Keratinocyte (primary cell): ENCODE data around the gene HDGFL2.

ENCODE experiments used
- CTCF ChIP-seq, 3 experiments: IDR thresholded peaks in 1 of 3; conservative IDR thresholded peaks in 1 of 3; optimal IDR thresholded peaks in 1 of 3; 2 replicates in 2 of 3; 3 replicates in 1 of 3; pipeline versions ENCODE3 to v1.5.1; 2011; ENCODE audit warnings: low read length in 3 of 3, mild to moderate bottlenecking in 3 of 3, moderate library complexity in 2 of 3, control low read depth in 1 of 3, inconsistent platforms in 1 of 3; ENCODE audit not compliant: insufficient read depth in 2 of 3; ENCODE audit errors: extremely low read depth in 1 of 3
- EZH2 ChIP-seq: IDR thresholded peaks from one replicate; pipeline ENCODE4 v1.6.1; 2012; ENCODE audit warnings: inconsistent platforms, mild to moderate bottlenecking, low read length, moderate library complexity

DNA sequence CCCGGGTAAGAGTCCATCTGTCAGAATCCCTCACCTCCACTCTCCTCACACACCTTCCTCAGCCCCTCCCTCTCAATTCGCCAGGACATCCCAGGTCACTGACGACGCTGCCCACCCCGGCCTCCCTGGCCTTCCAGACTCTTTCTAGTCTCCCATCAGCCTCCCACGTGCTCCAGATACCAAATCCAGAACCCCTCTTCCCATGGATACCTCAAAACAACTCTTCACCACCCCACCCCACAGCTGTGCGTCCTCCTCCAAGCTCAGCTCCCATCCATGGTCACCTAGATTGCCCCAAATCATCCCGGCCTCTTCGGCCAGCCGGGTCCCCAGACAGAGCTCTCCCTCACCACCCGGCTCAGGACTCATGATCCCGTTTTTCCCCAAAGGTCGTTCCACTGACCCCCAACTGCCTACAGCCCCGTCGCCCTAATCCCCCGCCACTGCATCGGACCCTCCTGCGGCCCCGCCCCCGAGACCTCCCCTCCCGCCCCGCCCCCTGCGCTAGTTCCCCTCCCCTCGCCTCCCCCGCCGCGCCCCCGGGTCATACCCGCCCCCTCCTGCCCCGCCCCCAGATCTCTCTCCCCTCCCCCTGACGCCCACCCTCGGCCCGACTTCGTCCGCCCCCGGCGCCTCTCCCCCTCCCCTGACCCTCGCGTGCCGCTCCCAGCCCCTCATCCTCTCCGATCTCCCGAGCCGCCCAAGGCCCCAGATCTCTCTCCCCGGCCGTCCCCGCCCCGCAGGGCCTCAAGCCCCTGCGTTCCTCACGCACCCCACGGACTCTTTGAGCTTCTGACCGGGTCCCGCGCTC is 15.0 kb upstream of the HDGFL2 start:
- TF ChIP-seq CTCF (optimal IDR thresholded peaks at IDR 0.05 in 1 of 3, IDR thresholded peaks at IDR 0.05 in 1 of 3, conservative IDR thresholded peaks at IDR 0.05 in 1 of 3; ENCODE audit: extremely low read depth in 1 of 3, insufficient read depth in 2 of 3, low read length in 3 of 3) (no peak), EZH2 (no peak)
